GM12865 (cell line): ENCODE data around the gene TNFSF12.

ENCODE experiments used
- DNase-seq: peaks from one replicate; pipeline ENCODE4 v3.0.0; 2010; ENCODE audit warnings: low read depth
- H3K4me3 ChIP-seq: 2 replicates; pipeline ENCODE4 v1.5.1; 2011; ENCODE audit warnings: mild to moderate bottlenecking, low read depth, low read length, control low read depth
- CTCF ChIP-seq: IDR thresholded peaks from 2 replicates; pipeline ENCODE4 v1.5.1; 2011; ENCODE audit warnings: low read length, control low read depth, low read depth, inconsistent platforms; ENCODE audit not compliant: insufficient read depth; ENCODE audit errors: missing control alignments

Gene TNFSF12

GRCh38 chr17:7586673-7587419, 38.0 kb downstream of the TNFSF12 start:
- TF ChIP-seq CTCF: peak; percentile 24
- no peak for DNase-seq
- H3K4me3 ChIP-seq: no peak overlapping the region

GRCh38 chr17:7587420-7588151, 38.7 kb downstream of the TNFSF12 start:
- no peak for DNase-seq
- H3K4me3 ChIP-seq: no peak overlapping the region
- TF ChIP-seq CTCF: no peak

GRCh38 chr17:7588553-7589203, 39.8 kb downstream of the TNFSF12 start:
- no peak for TF ChIP-seq CTCF
- no peak overlapping the region for H3K4me3 ChIP-seq
- DNase-seq: no peak

- TF ChIP-seq CTCF: peak; percentile 80
- DNase-seq: peak; percentile 80
- H3K4me3 ChIP-seq: no peak overlapping the region
Observed at GRCh38 chr17:7589204-7589868, 40.5 kb downstream of the TNFSF12 start.

GRCh38 chr17:7589891-7590691, 41.2 kb downstream of the TNFSF12 start, which contains the start of gene SOX15:
SOX15 (minus strand) TSS chr17:7590094; CDS start chr17:7589676, 418 bp downstream.
- no peak for TF ChIP-seq CTCF
- H3K4me3 ChIP-seq: no peak within 1 kb of the TSS
- DNase-seq: no peak

GRCh38 chr17:7590743-7591142, 41.9 kb downstream of the TNFSF12 start:
- no peak overlapping the region for H3K4me3 ChIP-seq
- no peak for TF ChIP-seq CTCF
- no peak for DNase-seq
